Measurements from ENCODE around the gene ARR3.
A peak's percentile ranks its signal among the peaks of the same experiment; 100 is the strongest.
"Not testable (repeated sequence)": the region's sequence is repeated elsewhere in the genome, so short reads cannot be mapped to it uniquely, and the experiment has no call there.

Gene ARR3

GRCh38 chrX:70281951-70282350, 13.8 kb downstream of the ARR3 start, which contains the start of gene RAB41:
Gene RAB41, plus strand, starts transcription at chrX:70282172. Its CDS starts 46 bp downstream, at chrX:70282218.
- no peak for DNase-seq

- no peak for DNase-seq
These were observed 21.1 kb downstream of the ARR3 start for GRCh38 chrX:70289168-70289792.

DNA sequence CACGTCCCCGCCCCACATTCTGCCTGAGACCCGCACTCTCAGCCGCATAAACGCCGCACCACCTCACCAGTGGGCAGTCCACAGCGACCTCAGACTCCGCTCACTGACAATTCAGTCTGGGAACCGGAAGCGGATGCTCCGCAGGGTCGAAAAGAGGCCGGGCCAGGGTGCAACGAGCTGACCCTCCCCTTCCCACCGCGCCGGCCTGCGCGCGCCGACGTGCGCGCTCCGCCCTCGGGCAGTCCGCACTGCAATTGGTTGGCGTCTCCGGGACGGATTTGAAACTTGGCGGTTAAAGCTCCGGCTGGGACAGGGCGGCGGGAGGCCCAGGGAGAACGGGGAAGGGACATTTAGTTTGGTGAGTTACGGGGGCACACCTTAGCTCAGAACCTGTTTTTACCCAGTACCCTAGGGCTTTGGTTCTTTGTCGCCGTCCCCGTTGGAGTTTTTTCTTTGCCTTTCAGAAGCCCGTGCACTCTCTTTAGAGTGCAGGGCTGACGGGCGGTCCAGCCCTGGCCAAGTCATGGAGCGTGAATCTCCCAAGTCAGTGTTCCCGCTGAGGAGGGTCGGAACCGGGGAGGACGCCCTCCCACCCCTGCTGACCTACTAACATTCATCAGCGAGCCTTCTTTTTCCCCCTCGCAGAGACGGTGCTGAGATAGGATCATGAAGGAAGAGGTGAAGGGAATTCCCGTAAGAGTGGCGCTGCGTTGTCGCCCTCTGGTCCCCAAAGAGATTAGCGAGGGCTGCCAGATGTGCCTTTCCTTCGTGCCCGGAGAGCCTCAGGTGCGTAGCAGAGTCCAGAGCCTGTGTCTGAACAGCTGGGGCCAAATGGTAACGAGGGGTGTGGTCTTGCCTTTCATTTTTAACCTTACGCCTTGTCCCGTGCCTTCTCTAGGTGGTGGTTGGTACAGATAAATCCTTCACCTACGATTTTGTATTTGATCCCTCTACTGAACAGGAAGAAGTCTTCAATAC, 21.9 kb downstream of the ARR3 start, which contains the start of the genes KIF4A and PDZD11:
TSS of gene KIF4A (plus strand) at position 312 of the 978 bp plus-strand sequence. CDS start at position 667, 355 bp downstream.
TSS of gene PDZD11 (minus strand) at position 135 of the 978 bp plus-strand sequence. CDS start 586 bp downstream, outside the sequence.
- DNase-seq = peak; percentile 87 to 91 (median 90)

GRCh38 chrX:70292788-70293187, 24.7 kb downstream of the ARR3 start:
- DNase-seq = no peak

DNA sequence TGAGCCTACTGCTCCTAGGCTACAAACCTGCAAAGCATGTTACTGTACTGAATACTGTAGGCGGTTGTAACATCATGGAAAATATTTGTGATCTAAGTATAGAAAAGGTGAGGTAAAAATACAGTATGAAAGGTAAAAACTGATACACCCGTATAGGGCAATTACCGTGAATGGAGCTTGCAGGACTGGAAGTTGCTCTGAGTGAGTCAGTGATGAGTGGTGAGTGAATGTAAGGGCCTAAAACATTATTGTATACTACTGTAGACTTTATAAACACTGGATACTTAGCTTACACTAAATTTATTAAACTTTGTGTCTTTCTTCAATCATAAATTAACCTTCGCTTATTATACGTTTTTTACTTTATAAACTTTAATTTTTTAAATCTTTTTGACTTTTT, 25.5 kb downstream of the ARR3 start:
- no peak for DNase-seq

DNA sequence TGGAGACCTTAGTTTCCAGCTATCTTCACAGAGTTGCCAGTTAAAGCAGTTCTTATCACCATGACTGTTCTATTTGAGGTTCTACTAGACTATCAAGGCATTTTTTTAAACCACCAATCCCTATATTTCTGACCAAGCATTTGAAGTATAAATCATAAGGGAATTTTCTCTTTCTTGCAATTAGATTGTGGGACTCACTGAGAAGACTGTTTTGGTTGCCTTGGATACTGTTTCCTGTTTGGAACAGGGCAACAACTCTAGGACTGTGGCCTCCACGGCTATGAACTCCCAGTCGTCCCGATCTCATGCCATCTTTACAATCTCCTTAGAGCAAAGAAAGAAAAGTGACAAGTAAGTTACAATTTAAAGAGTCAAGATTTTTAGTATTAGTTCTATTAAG, 33.6 kb downstream of the ARR3 start:
- no peak for DNase-seq

DNA sequence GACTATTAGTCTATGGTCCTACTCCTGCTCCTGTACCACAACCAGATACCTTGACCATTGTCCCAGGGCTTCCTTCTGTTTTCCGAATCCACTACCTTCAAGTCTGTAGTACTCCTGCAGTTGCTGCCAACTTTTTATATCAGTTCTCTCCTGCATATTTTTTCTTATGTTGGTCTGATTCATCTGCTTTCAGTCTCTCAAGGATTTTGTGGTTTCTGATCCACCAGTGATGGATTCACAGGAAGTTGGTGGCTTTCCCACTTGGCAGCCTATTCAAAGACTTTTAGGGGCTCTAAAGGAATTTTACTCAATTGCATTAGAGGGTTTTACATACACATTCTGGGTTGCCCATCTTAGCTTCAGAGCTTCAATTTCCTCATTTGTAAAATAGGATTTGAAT, 45.4 kb downstream of the ARR3 start:
- DNase-seq = no peak

- no peak for DNase-seq
These were observed 54.6 kb downstream of the ARR3 start for GRCh38 chrX:70322784-70323183.

- DNase-seq = not testable (repeated sequence)
These were observed 55.5 kb downstream of the ARR3 start for GRCh38 chrX:70323628-70324027.

DNA sequence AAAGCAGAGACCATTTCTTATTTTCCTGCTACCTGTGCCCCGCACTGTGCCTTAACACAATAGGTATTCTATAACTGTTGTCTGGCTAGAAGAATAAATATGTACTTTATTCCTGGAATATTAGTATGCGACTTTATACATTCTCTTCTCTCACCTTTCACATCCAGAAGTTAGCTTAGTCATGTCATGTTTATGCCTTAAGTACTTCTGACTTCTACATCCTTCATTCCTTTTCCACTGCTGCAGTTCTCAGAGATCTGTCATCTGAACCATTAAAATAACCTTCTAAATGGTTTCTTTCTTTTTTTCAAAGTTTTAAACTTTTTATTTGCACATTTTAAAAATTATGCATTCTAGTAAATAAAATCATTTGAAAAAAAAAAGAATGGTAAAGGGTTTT, 56.2 kb downstream of the ARR3 start:
- no peak for DNase-seq

DNA sequence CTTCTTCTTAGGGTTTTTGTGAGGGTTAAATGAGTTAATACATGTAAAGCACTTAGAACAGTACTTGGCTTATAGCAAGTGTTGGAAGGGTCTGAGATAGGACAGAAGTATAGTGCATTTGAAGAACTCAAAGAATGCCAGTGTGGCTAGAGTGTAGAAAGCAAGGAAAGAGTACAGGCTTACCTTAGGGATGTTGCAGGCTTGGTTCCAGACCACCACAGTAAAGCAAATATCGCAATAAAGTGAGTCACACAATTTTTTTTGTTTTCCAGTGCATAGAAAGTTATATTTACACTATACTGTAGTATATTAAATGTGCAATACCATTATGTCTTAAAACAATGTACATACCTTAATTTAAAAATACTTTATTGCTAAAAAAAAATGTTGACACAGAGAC, 63.0 kb downstream of the ARR3 start:
- DNase-seq = no peak
